ENCODE data around the gene RSRC2. TPM values are rescaled to one million over a fixed set of nuclear protein-coding genes. Genes with fewer than 3 reads are reported as not detected.

Gene RSRC2
- total and polyA plus RNA-seq, 9 of the 15 experiments (the other 6 are each of a cell fraction or from before 2014, with no cell fraction given), result 52.6 to 123 (median 80.3) TPM

- 0 out of 2 replicates have a peak, but pooled peaks have one; percentile 14 for TF ChIP-seq CHAMP1 (IDR thresholded peaks at IDR 0.05)
- TF ChIP-seq NCOR1 (IDR thresholded peaks at IDR 0.05), result peak; percentile 88
- peak; percentile 88 for TF ChIP-seq TCF3 (CRISPR knock-in tag; IDR thresholded peaks at IDR 0.05)
- TF ChIP-seq ZNF592 (IDR thresholded peaks at IDR 0.05), result peak; percentile 65; the same call in 1 of the 2 replicates
- TF ChIP-seq KLF16 (IDR thresholded peaks at IDR 0.05), result 0 out of 2 replicates have a peak, but pooled peaks have one; percentile 18
- no peak for TF ChIP-seq ZNF586 (CRISPR knock-in tag; conservative IDR thresholded peaks at IDR 0.05)
- TF ChIP-seq MXI1 (IDR thresholded peaks at IDR 0.05; ENCODE audit: low read depth, low read length), result no peak
- TF ChIP-seq, protein P1, sequence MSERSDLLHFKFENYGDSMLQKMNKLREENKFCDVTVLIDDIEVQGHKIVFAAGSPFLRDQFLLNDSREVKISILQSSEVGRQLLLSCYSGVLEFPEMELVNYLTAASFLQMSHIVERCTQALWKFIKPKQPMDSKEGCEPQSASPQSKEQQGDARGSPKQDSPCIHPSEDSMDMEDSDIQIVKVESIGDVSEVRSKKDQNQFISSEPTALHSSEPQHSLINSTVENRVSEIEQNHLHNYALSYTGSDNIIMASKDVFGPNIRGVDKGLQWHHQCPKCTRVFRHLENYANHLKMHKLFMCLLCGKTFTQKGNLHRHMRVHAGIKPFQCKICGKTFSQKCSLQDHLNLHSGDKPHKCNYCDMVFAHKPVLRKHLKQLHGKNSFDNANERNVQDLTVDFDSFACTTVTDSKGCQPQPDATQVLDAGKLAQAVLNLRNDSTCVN (CRISPR knock-in tag; IDR thresholded peaks at IDR 0.05), result no peak
- TF ChIP-seq, protein P2, sequence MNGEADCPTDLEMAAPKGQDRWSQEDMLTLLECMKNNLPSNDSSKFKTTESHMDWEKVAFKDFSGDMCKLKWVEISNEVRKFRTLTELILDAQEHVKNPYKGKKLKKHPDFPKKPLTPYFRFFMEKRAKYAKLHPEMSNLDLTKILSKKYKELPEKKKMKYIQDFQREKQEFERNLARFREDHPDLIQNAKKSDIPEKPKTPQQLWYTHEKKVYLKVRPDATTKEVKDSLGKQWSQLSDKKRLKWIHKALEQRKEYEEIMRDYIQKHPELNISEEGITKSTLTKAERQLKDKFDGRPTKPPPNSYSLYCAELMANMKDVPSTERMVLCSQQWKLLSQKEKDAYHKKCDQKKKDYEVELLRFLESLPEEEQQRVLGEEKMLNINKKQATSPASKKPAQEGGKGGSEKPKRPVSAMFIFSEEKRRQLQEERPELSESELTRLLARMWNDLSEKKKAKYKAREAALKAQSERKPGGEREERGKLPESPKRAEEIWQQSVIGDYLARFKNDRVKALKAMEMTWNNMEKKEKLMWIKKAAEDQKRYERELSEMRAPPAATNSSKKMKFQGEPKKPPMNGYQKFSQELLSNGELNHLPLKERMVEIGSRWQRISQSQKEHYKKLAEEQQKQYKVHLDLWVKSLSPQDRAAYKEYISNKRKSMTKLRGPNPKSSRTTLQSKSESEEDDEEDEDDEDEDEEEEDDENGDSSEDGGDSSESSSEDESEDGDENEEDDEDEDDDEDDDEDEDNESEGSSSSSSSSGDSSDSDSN (IDR thresholded peaks at IDR 0.05; ENCODE audit: borderline replicate concordance in 1 of 2, low read depth in 2 of 2, low read length in 2 of 2), result no peak
- 0 out of 2 replicates have a peak, but pooled peaks have one; percentile 30 for TF ChIP-seq ZNF589 (CRISPR knock-in tag; IDR thresholded peaks at IDR 0.05; ENCODE audit: low read depth)
- TF ChIP-seq CC2D1A (IDR thresholded peaks at IDR 0.05), result peak; percentile 56; the same call in 1 of the 2 replicates
- no peak for TF ChIP-seq BRF1 (IDR thresholded peaks at IDR 0.05; ENCODE audit: borderline replicate concordance, extremely low read depth, insufficient read length)
- TF ChIP-seq THAP12 (CRISPR knock-in tag; IDR thresholded peaks at IDR 0.05), result no peak
Observed at GRCh38 chr12:122489038-122489437, 37.7 kb downstream of the RSRC2 start (continued).

Measured in K562 (cell line).